H9 (cell line): ENCODE measurements around the gene UMAD1. TPM values are rescaled to one million over a fixed set of nuclear protein-coding genes. Genes with fewer than 3 reads are reported as not detected.
A peak's percentile ranks its signal among the peaks of the same experiment; 100 is the strongest.

Source experiments
- DNase-seq: peaks from one replicate; pipeline ENCODE4 v3.0.0-alpha.2; 2017
- H2AFZ ChIP-seq: one replicate; pipeline ENCODE4 v1.6.1; 2013; ENCODE audit warnings: mild to moderate bottlenecking, low read length, control low read depth, moderate library complexity
- H2AK5ac ChIP-seq: 2 replicates; pipeline ENCODE4 v1.6.1; 2013; ENCODE audit warnings: low read length, control low read depth, mixed read lengths; ENCODE audit not compliant: insufficient read length
- H2BK120ac ChIP-seq: one replicate; pipeline ENCODE4 v1.6.1; 2013; ENCODE audit warnings: low read depth, mild to moderate bottlenecking, low read length, control low read depth, inconsistent platforms; ENCODE audit not compliant: poor library complexity, severe bottlenecking
- H2BK12ac ChIP-seq: 2 replicates; pipeline ENCODE4 v1.6.1; 2013; ENCODE audit warnings: low read length, control low read depth, mixed read lengths, low read depth; ENCODE audit not compliant: insufficient read length
- H2BK15ac ChIP-seq: 2 replicates; pipeline ENCODE4 v1.6.1; 2013; ENCODE audit warnings: low read depth, low read length, control low read depth
- H2BK20ac ChIP-seq: one replicate; pipeline ENCODE4 v1.6.1; 2013; ENCODE audit warnings: low read depth, mild to moderate bottlenecking, low read length, control low read depth, inconsistent platforms; ENCODE audit not compliant: poor library complexity, severe bottlenecking
- H2BK5ac ChIP-seq: 2 replicates; pipeline ENCODE4 v1.6.1; 2013; ENCODE audit warnings: low read length, control low read depth, mixed read lengths; ENCODE audit not compliant: insufficient read length
- H3K14ac ChIP-seq: 2 replicates; pipeline ENCODE4 v1.6.1; 2013; ENCODE audit warnings: low read length, control low read depth; ENCODE audit not compliant: insufficient read depth
- H3K18ac ChIP-seq: 2 replicates; pipeline ENCODE4 v1.6.1; 2013; ENCODE audit warnings: low read depth, mild to moderate bottlenecking, mixed read lengths, low read length, control low read depth; ENCODE audit not compliant: insufficient read length
- H3K23ac ChIP-seq: 2 replicates; pipeline ENCODE4 v1.6.1; 2013; ENCODE audit warnings: low read length, control low read depth, mixed read lengths, low read depth; ENCODE audit not compliant: insufficient read length
- H3K23me2 ChIP-seq: 2 replicates; pipeline ENCODE4 v1.6.1; 2013; ENCODE audit warnings: low read depth, mild to moderate bottlenecking, mixed read lengths, low read length, control low read depth; ENCODE audit not compliant: insufficient read length, poor library complexity, severe bottlenecking
- H3K27ac ChIP-seq: 2 replicates; pipeline ENCODE4 v1.5.1; 2013; ENCODE audit warnings: low read length, control low read depth, mixed read lengths, low read depth; ENCODE audit not compliant: insufficient read length
- H3K27me3 ChIP-seq: 2 replicates; pipeline ENCODE4 v1.6.1; 2013; ENCODE audit warnings: low read length, control low read depth, inconsistent platforms; ENCODE audit not compliant: insufficient read depth
- H3K4ac ChIP-seq: 2 replicates; pipeline ENCODE4 v1.6.1; 2013; ENCODE audit warnings: low read depth, mild to moderate bottlenecking, control low read depth, inconsistent platforms, low read length, moderate library complexity
- H3K4me1 ChIP-seq: 2 replicates; pipeline ENCODE4 v1.6.1; 2013; ENCODE audit warnings: low read length, control low read depth, inconsistent platforms; ENCODE audit not compliant: insufficient read depth
- H3K4me2 ChIP-seq: 2 replicates; pipeline ENCODE4 v1.6.1; 2013; ENCODE audit warnings: low read length, control low read depth, mixed read lengths; ENCODE audit not compliant: insufficient read length, insufficient read depth
- H3K56ac ChIP-seq: 2 replicates; pipeline ENCODE4 v1.6.1; 2013; ENCODE audit warnings: low read depth, mild to moderate bottlenecking, mixed read lengths, low read length, control low read depth; ENCODE audit not compliant: insufficient read length
- H3K79me1 ChIP-seq: 2 replicates; pipeline ENCODE4 v1.6.1; 2013; ENCODE audit warnings: low read depth, mild to moderate bottlenecking, moderate library complexity, low read length, control low read depth, inconsistent platforms; ENCODE audit not compliant: insufficient read depth, poor library complexity, severe bottlenecking
- H3K79me2 ChIP-seq: 2 replicates; pipeline ENCODE4 v1.6.1; 2013; ENCODE audit warnings: low read length, control low read depth, inconsistent platforms; ENCODE audit not compliant: insufficient read depth
- H3K9ac ChIP-seq: 2 replicates; pipeline ENCODE4 v1.6.1; 2013; ENCODE audit warnings: low read length, control low read depth, mixed read lengths; ENCODE audit not compliant: insufficient read length; ENCODE audit errors: extremely low read depth
- H3K9me3 ChIP-seq: one replicate; pipeline ENCODE4 v1.6.1; 2013; ENCODE audit warnings: low read depth, low read length, inconsistent platforms; ENCODE audit not compliant: control insufficient read depth
- H3T11ph ChIP-seq: one replicate; pipeline ENCODE4 v1.6.1; 2013; ENCODE audit warnings: mild to moderate bottlenecking, low read length, control low read depth, inconsistent platforms
- H4K20me1 ChIP-seq: one replicate; pipeline ENCODE4 v1.6.1; 2013; ENCODE audit not compliant: control insufficient read depth, insufficient read length, insufficient read depth
- H4K5ac ChIP-seq: 2 replicates; pipeline ENCODE4 v1.6.1; 2013; ENCODE audit warnings: low read depth, mild to moderate bottlenecking, mixed read lengths, low read length, control low read depth; ENCODE audit not compliant: insufficient read length
- H4K8ac ChIP-seq: replicated peaks from 2 replicates; pipeline ENCODE4 v1.6.1; 2013; ENCODE audit warnings: low read length, control low read depth, mixed read lengths, low read depth; ENCODE audit not compliant: insufficient read length
- H4K91ac ChIP-seq: 2 replicates; pipeline ENCODE4 v1.6.1; 2013; ENCODE audit warnings: low read depth, mild to moderate bottlenecking, moderate library complexity, mixed read lengths, low read length, control low read depth; ENCODE audit not compliant: insufficient read length
- H3K27ac Mint-ChIP-seq, 3 experiments: 2 replicates in 2 of 3; 3 replicates in 1 of 3; pipeline ENCODE4 v1.8.0; 2020 to 2021; ENCODE audit warnings: mixed read lengths in 3 of 3, mild to moderate bottlenecking in 1 of 3, moderate library complexity in 1 of 3
- H3K27me3 Mint-ChIP-seq: 2 replicates; pipeline ENCODE4 v1.8.0; 2021; ENCODE audit warnings: low read depth, mild to moderate bottlenecking, moderate library complexity, mixed read lengths
- H3K36me3 Mint-ChIP-seq, 3 experiments: 2 replicates in 2 of 3; 3 replicates in 1 of 3; pipeline ENCODE4 v1.8.0; 2020 to 2021; ENCODE audit warnings: low read depth in 3 of 3, mixed read lengths in 3 of 3; ENCODE audit not compliant: insufficient read depth in 1 of 3
- H3K4me1 Mint-ChIP-seq, 2 experiments: 2 replicates each; pipeline ENCODE4 v1.8.0; 2020; ENCODE audit warnings: mixed read lengths in 2 of 2
- H3K4me3 Mint-ChIP-seq, 2 experiments: 2 replicates in 1 of 2; 3 replicates in 1 of 2; pipeline ENCODE4 v1.8.0; 2020 to 2021; ENCODE audit warnings: mild to moderate bottlenecking in 2 of 2, mixed read lengths in 2 of 2, moderate library complexity in 1 of 2
- H3K9me3 Mint-ChIP-seq, 2 experiments: 2 replicates in 1 of 2; 3 replicates in 1 of 2; pipeline ENCODE4 v1.8.0; 2020; ENCODE audit warnings: mild to moderate bottlenecking in 2 of 2, mixed read lengths in 2 of 2, moderate library complexity in 1 of 2
- WGBS: extraction: QIAGEN DNeasy Blood & Tissue Kit; methylation state at CpG from one replicate; pipeline ENCODE4 v1.1.7; 2013; ENCODE audit warnings: missing lambda C conversion rate, low lambda C conversion rate, mixed read lengths; ENCODE audit not compliant: insufficient read length; ENCODE audit errors: extremely low coverage; 5-methylcytosine and 5-hydroxymethylcytosine counted together
- total RNA-seq: library from RNA; stranded (reverse); gene quantifications from 2 replicates; pipeline ENCODE4 v1.2.1, GENCODE V29; 2021
- TF ChIP-seq, protein P1 (sequence below): fragments of 200-600 bp; sonication (generic); conservative IDR thresholded peaks from 3 replicates; pipeline ENCODE4 v1.8.0; 2021; ENCODE audit warnings: antibody characterized with exemption, mild to moderate bottlenecking

Gene UMAD1
- total RNA-seq, 1 experiment from 2014 or later: 8.9 TPM

DNA sequence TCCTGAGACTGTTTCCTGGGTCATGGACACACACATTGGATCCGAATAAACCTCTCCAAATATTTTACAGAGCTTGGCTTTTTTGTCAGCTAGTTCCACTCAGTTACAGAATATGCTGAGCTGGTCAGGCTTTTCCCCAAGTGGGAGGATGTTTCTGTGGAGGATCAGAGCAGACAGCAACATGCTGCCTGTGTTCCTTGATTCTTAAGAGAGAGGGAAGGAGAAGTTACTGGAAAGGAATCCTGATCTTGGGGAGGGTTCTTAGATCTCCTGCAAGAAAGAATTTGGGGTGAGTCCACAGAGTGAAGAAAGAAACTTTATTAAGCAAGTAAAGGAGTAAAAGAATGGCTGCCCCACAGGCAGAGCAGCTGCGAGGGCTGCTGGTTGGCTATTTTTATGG, 154.7 kb downstream of the UMAD1 start:
- Mint-ChIP-seq H3K36me3 (peaks cover 9 to 19% (median 14%) of the 10 kb centered on the region in 3 experiments; a peak in 6 of 7 replicates), H3K4me1 (peaks cover 37 to 41% of the 10 kb centered on the region in 2 experiments)
- H3K9ac ChIP-seq: no peak overlapping the region

More for the DNA sequence above, 154.7 kb downstream of the UMAD1 start:
- Histone ChIP-seq H3K4me1 (peaks cover 8% of the 10 kb centered on the region; the same call in 1 of the 2 replicates), H2BK15ac (no peak overlapping the region), H3K14ac (no peak overlapping the region; the same call in 1 of the 2 replicates), H3K23me2 (no peaks in the 10 kb centered on the region), H3K27ac (peak overlapping the region; percentile 64), H3K27me3 (no peaks in the 10 kb centered on the region), H3K23ac (no peak overlapping the region), H2BK20ac (no peak overlapping the region), H2AFZ (no peak overlapping the region), H2AK5ac (no peak overlapping the region), H3K4ac (no peak overlapping the region), H3K79me1 (no peaks in the 10 kb centered on the region), H4K91ac (no peak overlapping the region), H3K4me2 (no peak overlapping the region), H3K9me3 (no peaks in the 10 kb centered on the region), H2BK120ac (no peak overlapping the region), H3T11ph (no peak overlapping the region), H4K8ac (no peak overlapping the region), H3K79me2 (no peaks in the 10 kb centered on the region), H4K5ac (no peak overlapping the region), H2BK12ac (no peak overlapping the region), H3K18ac (no peak overlapping the region), H2BK5ac (no peak overlapping the region), H3K56ac (no peak overlapping the region), H4K20me1 (no peaks in the 10 kb centered on the region)
- DNase-seq: no peak
- Mint-ChIP-seq H3K9me3 (peaks cover 7 to 9% of the 10 kb centered on the region in 2 experiments), H3K4me3 (no peak overlapping the region), H3K27ac (peak overlapping the region; percentile 14 to 35 (median 25); a peak in 3 of 7 replicates), H3K27me3 (no peaks in the 10 kb centered on the region)
- TF ChIP-seq, protein P1, sequence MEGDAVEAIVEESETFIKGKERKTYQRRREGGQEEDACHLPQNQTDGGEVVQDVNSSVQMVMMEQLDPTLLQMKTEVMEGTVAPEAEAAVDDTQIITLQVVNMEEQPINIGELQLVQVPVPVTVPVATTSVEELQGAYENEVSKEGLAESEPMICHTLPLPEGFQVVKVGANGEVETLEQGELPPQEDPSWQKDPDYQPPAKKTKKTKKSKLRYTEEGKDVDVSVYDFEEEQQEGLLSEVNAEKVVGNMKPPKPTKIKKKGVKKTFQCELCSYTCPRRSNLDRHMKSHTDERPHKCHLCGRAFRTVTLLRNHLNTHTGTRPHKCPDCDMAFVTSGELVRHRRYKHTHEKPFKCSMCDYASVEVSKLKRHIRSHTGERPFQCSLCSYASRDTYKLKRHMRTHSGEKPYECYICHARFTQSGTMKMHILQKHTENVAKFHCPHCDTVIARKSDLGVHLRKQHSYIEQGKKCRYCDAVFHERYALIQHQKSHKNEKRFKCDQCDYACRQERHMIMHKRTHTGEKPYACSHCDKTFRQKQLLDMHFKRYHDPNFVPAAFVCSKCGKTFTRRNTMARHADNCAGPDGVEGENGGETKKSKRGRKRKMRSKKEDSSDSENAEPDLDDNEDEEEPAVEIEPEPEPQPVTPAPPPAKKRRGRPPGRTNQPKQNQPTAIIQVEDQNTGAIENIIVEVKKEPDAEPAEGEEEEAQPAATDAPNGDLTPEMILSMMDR: no peak
- no CpG with 5 or more reads among the region's 2 CpGs for WGBS
